Skeletal muscle tissue (tissue), 4 donors: Measurements from ENCODE around the gene SDHB. TPM values are rescaled to one million over a fixed set of nuclear protein-coding genes. Genes with fewer than 3 reads are reported as not detected.
A peak's percentile ranks its signal among the peaks of the same experiment; 100 is the strongest.

ENCODE experiments used
- H3K27ac ChIP-seq: one replicate; pipeline ENCODE4 v1.7.0; 2013; ENCODE audit warnings: mild to moderate bottlenecking, low read depth, low read length, inconsistent platforms
- H3K27me3 ChIP-seq, 3 donors: one replicate each; pipeline ENCODE4 v1.7.0; 2013; ENCODE audit warnings: low read length in 3 of 3; ENCODE audit not compliant: control insufficient read depth in 3 of 3, insufficient read depth in 3 of 3
- H3K36me3 ChIP-seq, 3 donors: one replicate each; pipeline ENCODE4 v1.7.0; 2013; ENCODE audit warnings: low read length in 3 of 3; ENCODE audit not compliant: control insufficient read depth in 3 of 3, insufficient read depth in 3 of 3
- H3K4me1 ChIP-seq, 3 donors: one replicate each; pipeline ENCODE4 v1.7.0; 2013; ENCODE audit warnings: low read length in 3 of 3, mild to moderate bottlenecking in 3 of 3; ENCODE audit not compliant: control insufficient read depth in 3 of 3, insufficient read depth in 3 of 3
- H3K4me3 ChIP-seq, 3 donors: one replicate each; pipeline ENCODE4 v1.7.0; 2013; ENCODE audit warnings: low read length in 3 of 3
- H3K9ac ChIP-seq, 3 donors: one replicate each; pipeline ENCODE4 v1.7.0; 2013; ENCODE audit warnings: low read length in 3 of 3, mild to moderate bottlenecking in 3 of 3, moderate library complexity in 2 of 3, low read depth in 1 of 3
- H3K9me3 ChIP-seq, 3 donors: one replicate each; pipeline ENCODE4 v1.7.0; 2013; ENCODE audit warnings: low read length in 3 of 3; ENCODE audit not compliant: control insufficient read depth in 3 of 3
- total RNA-seq: library from RNA; depleted of rRNA; stranded (reverse); fragments of >200 nt; gene quantifications from one replicate; pipeline ENCODE4 v1.2.3, GENCODE V29; 2014
- donor health status: Osteomylitis.

The SDHB gene
- total RNA-seq, 1 donor from 2014 or later: 163 TPM

DNA sequence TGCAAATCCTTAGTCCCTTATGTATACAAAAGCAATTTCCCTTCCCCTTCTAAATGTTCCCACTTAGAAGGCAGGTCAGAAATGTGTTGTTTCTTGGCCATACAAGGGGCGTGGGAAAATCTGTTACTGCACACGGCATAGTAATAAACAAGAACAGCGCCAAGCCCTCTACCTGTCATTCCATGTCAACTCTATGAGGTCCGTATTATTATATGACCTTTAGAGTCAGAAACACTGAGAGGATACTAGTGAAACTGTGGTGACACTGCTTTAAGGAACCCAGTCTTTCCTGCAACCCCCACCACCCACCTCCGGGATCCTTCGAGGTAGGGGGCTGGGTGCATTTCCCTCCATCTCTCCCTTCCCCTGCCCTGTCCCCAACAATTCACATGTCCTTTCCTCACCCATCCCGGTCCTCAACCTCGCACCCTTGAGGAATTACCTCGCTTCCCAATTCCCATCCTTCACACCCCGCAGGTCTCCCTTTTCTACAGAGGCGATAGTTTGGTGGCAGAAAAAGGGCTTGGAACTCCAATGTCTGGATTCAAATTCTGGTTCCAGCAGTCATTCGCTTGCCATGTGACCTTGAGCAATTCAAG lies 647 bp downstream of the SDHB start:
- Histone ChIP-seq H3K4me1 (peaks cover 21 to 41% (median 29%) of the 10 kb centered on the region in 3 donors), H3K9ac (peak overlapping the region; percentile 93 to 99 (median 95)), H3K36me3 (peaks cover 4 to 11% (median 8%) of the 10 kb centered on the region in 3 donors), H3K27ac (peak overlapping the region; percentile 96), H3K27me3 (peaks cover 0 to under 1% (median 0%) of the 10 kb centered on the region in 3 donors), H3K4me3 (peak overlapping the region; percentile 93 to 99 (median 99)), H3K9me3 (no peaks in the 10 kb centered on the region)

GRCh38 chr1:17052641-17053040 lies 1.2 kb downstream of the SDHB start:
- H3K4me3 ChIP-seq: peak overlapping the region; percentile 93 to 99 (median 99)

GRCh38 chr1:17052038-17052437 lies 1.8 kb downstream of the SDHB start:
- no peak overlapping the region for H3K4me3 ChIP-seq
- H3K27me3 ChIP-seq: no peaks in the 10 kb centered on the region
- peaks cover 4 to 11% (median 8%) of the 10 kb centered on the region in 3 donors for H3K36me3 ChIP-seq
- no peaks in the 10 kb centered on the region for H3K9me3 ChIP-seq
- H3K27ac ChIP-seq: no peak overlapping the region
- H3K9ac ChIP-seq: peak overlapping the region in 1 of 3 donors; percentile 93
- peaks cover 23 to 41% (median 29%) of the 10 kb centered on the region in 3 donors for H3K4me1 ChIP-seq

More at GRCh38 chr1:17052641-17053040, 1.2 kb downstream of the SDHB start:
- Histone ChIP-seq H3K9me3 (no peaks in the 10 kb centered on the region), H3K9ac (peak overlapping the region; percentile 93 to 99 (median 95)), H3K27ac (peak overlapping the region; percentile 96), H3K27me3 (no peaks in the 10 kb centered on the region), H3K4me1 (peaks cover 23 to 41% (median 29%) of the 10 kb centered on the region in 3 donors), H3K36me3 (peaks cover 4 to 11% (median 8%) of the 10 kb centered on the region in 3 donors)

DNA sequence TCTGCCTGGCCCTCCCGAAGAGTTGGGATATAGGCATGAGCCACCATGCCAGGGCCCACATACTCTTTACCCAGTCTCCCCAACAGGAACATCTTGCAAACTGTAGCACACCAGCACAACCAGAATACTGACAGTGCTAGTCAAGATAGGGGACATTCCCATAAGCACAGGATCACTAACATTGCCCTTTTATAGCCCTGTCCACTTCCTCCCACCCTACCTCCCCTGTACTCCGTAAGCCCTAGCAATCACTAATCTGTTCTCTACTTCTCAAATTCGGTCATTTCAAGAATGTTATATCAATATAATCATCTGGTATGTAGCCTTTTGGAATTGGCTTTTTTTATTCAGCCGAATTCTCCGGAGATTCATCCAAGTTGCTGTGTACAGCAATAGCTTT lies 5.9 kb downstream of the SDHB start:
- H3K9ac ChIP-seq: no peak overlapping the region
- H3K4me1 ChIP-seq: peaks cover 12 to 30% (median 25%) of the 10 kb centered on the region in 3 donors
- peaks cover 11 to 21% (median 20%) of the 10 kb centered on the region in 3 donors for H3K36me3 ChIP-seq
- H3K27ac ChIP-seq: no peak overlapping the region
- no peaks in the 10 kb centered on the region for H3K9me3 ChIP-seq
- no peaks in the 10 kb centered on the region for H3K27me3 ChIP-seq
- H3K4me3 ChIP-seq: no peak overlapping the region

DNA sequence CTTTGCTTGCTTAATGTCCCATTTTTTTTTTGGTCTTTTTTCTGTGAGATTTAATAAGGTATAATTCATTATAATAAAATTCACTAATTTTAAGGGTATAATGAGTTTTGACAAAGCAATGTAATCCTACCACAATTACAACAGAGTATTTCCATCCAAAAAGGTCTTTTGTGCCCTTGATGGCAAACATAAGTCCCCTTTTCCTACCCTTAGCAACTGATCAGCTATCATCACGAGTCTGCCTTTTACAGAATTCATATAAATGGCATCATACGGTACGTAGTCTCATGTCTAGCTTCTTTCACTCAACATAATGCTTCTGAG lies 7.5 kb downstream of the SDHB start:
- H3K9ac ChIP-seq: no peak overlapping the region
- H3K27me3 ChIP-seq: no peaks in the 10 kb centered on the region
- H3K4me3 ChIP-seq: no peak overlapping the region
- no peaks in the 10 kb centered on the region for H3K9me3 ChIP-seq
- peaks cover 2 to 16% (median 11%) of the 10 kb centered on the region in 3 donors for H3K4me1 ChIP-seq
- H3K27ac ChIP-seq: no peak overlapping the region
- H3K36me3 ChIP-seq: peaks cover 13 to 26% (median 22%) of the 10 kb centered on the region in 3 donors

DNA sequence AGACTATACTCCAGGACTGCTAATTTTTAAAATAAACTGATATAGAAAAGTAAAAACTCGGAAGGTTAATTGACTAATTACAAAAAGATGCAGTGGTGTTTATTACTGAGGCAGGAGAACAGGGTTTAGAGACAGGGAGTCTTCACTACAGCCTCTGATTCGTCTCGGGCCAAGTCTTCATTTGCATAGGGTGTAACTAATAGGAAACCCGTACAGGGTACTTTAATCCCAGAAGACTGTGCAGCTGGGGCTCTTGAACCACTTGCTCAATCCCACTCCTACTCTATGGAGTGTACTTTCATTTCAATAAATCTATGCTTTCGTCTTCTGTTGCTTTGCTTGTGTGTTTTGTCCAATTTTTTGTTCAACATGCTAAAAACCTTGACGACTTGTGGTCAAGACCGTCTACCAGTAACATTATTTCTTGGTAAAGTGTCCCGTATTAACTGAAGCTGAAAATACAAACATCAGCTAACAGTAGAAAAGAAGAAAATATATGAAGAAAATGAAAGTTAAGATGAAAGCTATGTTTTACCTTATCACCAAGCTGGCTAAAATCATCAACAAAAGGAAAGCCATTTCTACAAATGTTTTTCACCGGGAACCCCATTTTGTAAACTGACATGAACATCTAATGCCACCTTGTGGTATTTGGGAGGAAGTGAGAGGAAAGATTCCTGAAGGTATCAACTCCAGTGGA lies 8.0 kb downstream of the SDHB start:
- Histone ChIP-seq H3K9ac (peak overlapping the region in 1 of 3 donors; percentile 34), H3K9me3 (no peaks in the 10 kb centered on the region), H3K4me1 (peaks cover 2 to 11% (median 9%) of the 10 kb centered on the region in 3 donors), H3K4me3 (peak overlapping the region in 1 of 3 donors; percentile 43), H3K27me3 (no peaks in the 10 kb centered on the region), H3K27ac (peak overlapping the region; percentile 25), H3K36me3 (peaks cover 13 to 28% (median 24%) of the 10 kb centered on the region in 3 donors)

GRCh38 chr1:17045150-17045549 lies 8.7 kb downstream of the SDHB start:
- no peak overlapping the region for H3K9ac ChIP-seq
- H3K4me1 ChIP-seq: peaks cover 2 to 11% (median 9%) of the 10 kb centered on the region in 3 donors
- peaks cover 13 to 30% (median 27%) of the 10 kb centered on the region in 3 donors for H3K36me3 ChIP-seq
- no peaks in the 10 kb centered on the region for H3K9me3 ChIP-seq
- H3K27ac ChIP-seq: peak overlapping the region; percentile 25
- no peak overlapping the region for H3K4me3 ChIP-seq
- no peaks in the 10 kb centered on the region for H3K27me3 ChIP-seq

DNA sequence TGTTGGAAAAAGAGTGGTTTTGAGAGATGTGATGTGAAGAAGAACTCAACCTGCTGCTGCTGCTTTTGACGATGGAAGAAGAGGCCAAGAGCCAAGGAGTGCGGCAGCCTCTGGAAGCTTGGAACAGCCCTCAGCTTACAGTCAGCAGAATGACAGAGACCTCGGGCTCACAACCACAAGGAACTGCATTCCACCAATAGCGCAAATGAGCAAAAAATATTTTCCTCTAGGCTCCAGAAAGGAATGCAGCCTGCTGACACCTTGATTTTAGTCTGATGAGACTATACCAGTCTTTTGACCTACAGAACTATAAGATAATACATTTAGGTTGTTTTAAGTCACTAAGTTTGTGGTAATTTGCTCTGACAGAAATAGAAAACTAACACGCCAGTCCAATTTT lies 10.2 kb downstream of the SDHB start:
- H3K27me3 ChIP-seq: no peaks in the 10 kb centered on the region
- H3K4me1 ChIP-seq: peaks cover 0 to 9% (median 5%) of the 10 kb centered on the region in 3 donors
- H3K36me3 ChIP-seq: peaks cover 10 to 32% (median 30%) of the 10 kb centered on the region in 3 donors
- H3K4me3 ChIP-seq: no peak overlapping the region
- no peaks in the 10 kb centered on the region for H3K9me3 ChIP-seq
- H3K9ac ChIP-seq: peak overlapping the region in 1 of 3 donors; percentile 12
- no peak overlapping the region for H3K27ac ChIP-seq

GRCh38 chr1:17040135-17040534 lies 13.7 kb downstream of the SDHB start:
- Histone ChIP-seq H3K9ac (no peak overlapping the region), H3K9me3 (no peaks in the 10 kb centered on the region), H3K27me3 (no peaks in the 10 kb centered on the region), H3K36me3 (peaks cover 10 to 37% (median 33%) of the 10 kb centered on the region in 3 donors), H3K27ac (no peak overlapping the region), H3K4me1 (no peaks in the 10 kb centered on the region), H3K4me3 (no peak overlapping the region)

GRCh38 chr1:17039522-17039921 lies 14.3 kb downstream of the SDHB start:
- no peaks in the 10 kb centered on the region for H3K9me3 ChIP-seq
- H3K27me3 ChIP-seq: no peaks in the 10 kb centered on the region
- H3K36me3 ChIP-seq: peaks cover 8 to 35% (median 32%) of the 10 kb centered on the region in 3 donors
- no peak overlapping the region for H3K4me3 ChIP-seq
- H3K4me1 ChIP-seq: no peaks in the 10 kb centered on the region
- no peak overlapping the region for H3K27ac ChIP-seq
- no peak overlapping the region for H3K9ac ChIP-seq
